NOMO-1 treated with DMSO at 0.1 percent for 48 hours (cell line): ENCODE results near the gene COL6A1.
"Not testable (repeated sequence)": the region's sequence is repeated elsewhere in the genome, so short reads cannot be mapped to it uniquely, and the experiment has no call there.

Experiments
- DNase-seq: peaks from one replicate; lab custom pipeline; 2025; ENCODE audit not compliant: unreplicated experiment; lab: John Stamatoyannopoulos, UW

Gene COL6A1

GRCh38 chr21:46046906-46047305, 65.3 kb downstream of the COL6A1 start:
- not testable (repeated sequence) for DNase-seq

GRCh38 chr21:46048926-46049889, 67.6 kb downstream of the COL6A1 start:
- DNase-seq = no peak

GRCh38 chr21:46049890-46050667, 68.5 kb downstream of the COL6A1 start:
- no peak for DNase-seq

- DNase-seq = no peak
Measured at GRCh38 chr21:46050668-46051378, 69.3 kb downstream of the COL6A1 start.

- DNase-seq = no peak
Measured at GRCh38 chr21:46051379-46051770, 69.8 kb downstream of the COL6A1 start.

- no peak for DNase-seq
Measured at GRCh38 chr21:46051821-46052675, 70.5 kb downstream of the COL6A1 start.

GRCh38 chr21:46052703-46053651, 71.4 kb downstream of the COL6A1 start:
- no peak for DNase-seq

GRCh38 chr21:46054031-46054430, 72.5 kb downstream of the COL6A1 start:
- no peak for DNase-seq

GRCh38 chr21:46054451-46054881, 72.9 kb downstream of the COL6A1 start:
- DNase-seq = no peak
